WI38 (cell line): ENCODE results near the gene LCN15.
"Not testable (repeated sequence)": the region's sequence is repeated elsewhere in the genome, so short reads cannot be mapped to it uniquely, and the experiment has no call there.

Source experiments
- H3K4me3 ChIP-seq: 2 replicates; pipeline ENCODE4 v1.5.1; 2011; ENCODE audit warnings: low read depth, mild to moderate bottlenecking, control low read depth, low read length
- CTCF ChIP-seq: IDR thresholded peaks from 2 replicates; pipeline ENCODE4 v1.5.1; 2012; ENCODE audit warnings: low read depth, mild to moderate bottlenecking, control low read depth, low read length

LCN15 gene

GRCh38 chr9:136774416-136775045 lies 10.2 kb upstream of the LCN15 start:
- no peak overlapping the region for H3K4me3 ChIP-seq
- TF ChIP-seq CTCF = no peak

- no peak for TF ChIP-seq CTCF
- no peak overlapping the region for H3K4me3 ChIP-seq
These were observed 9.2 kb upstream of the LCN15 start for GRCh38 chr9:136773386-136774044.

- no peak for TF ChIP-seq CTCF
- H3K4me3 ChIP-seq = no peak overlapping the region
These were observed 7.6 kb upstream of the LCN15 start for GRCh38 chr9:136771907-136772415.

- TF ChIP-seq CTCF = peak; percentile 46; the same call in 1 of the 2 replicates
- H3K4me3 ChIP-seq = no peak overlapping the region
These were observed 5.4 kb upstream of the LCN15 start for GRCh38 chr9:136769710-136770191.

GRCh38 chr9:136766410-136767120 lies 2.2 kb upstream of the LCN15 start:
- TF ChIP-seq CTCF = 0 out of 2 replicates have a peak, but pooled peaks have one; percentile 11
- H3K4me3 ChIP-seq = not testable (repeated sequence)

- H3K4me3 ChIP-seq = not testable (repeated sequence)
These were observed 1.6 kb upstream of the LCN15 start for GRCh38 chr9:136765745-136766409.

GRCh38 chr9:136765041-136765440 lies 723 bp upstream of the LCN15 start:
- no peak overlapping the region for H3K4me3 ChIP-seq
- no peak for TF ChIP-seq CTCF
